Uterus (tissue), 4 donors: ENCODE data around the gene RNFT2. TPM values are rescaled to one million over a fixed set of nuclear protein-coding genes. Genes with fewer than 3 reads are reported as not detected.

Experiments
- DNase-seq, 2 donors: peaks; one replicate each; pipeline ENCODE4 v3.0.0-alpha.2; 2019 to 2020
- H3K27ac ChIP-seq, 2 donors: fragments of 200-600 bp; sonication (generic); 1 replicate in 1 of 2; 2 replicates in 1 of 2; pipeline ENCODE4 v1.5.1; 2016 to 2018
- H3K27me3 ChIP-seq, 2 donors: fragments of 200-600 bp; sonication (generic); one replicate each; pipeline ENCODE4 v1.5.1; 2018 to 2019; ENCODE audit warnings: control low read depth in 1 of 2
- H3K36me3 ChIP-seq, 2 donors: fragments of 200-600 bp; sonication (generic); one replicate each; pipeline ENCODE4 v1.5.1; 2019; ENCODE audit warnings: control low read depth in 1 of 2
- H3K4me1 ChIP-seq, 2 donors: fragments of 200-600 bp; sonication (generic); one replicate each; pipeline ENCODE4 v1.5.1; 2018 to 2019; ENCODE audit warnings: control low read depth in 1 of 2
- H3K4me3 ChIP-seq, 2 donors: fragments of 200-600 bp; sonication (generic); 1 replicate in 1 of 2; 2 replicates in 1 of 2; pipeline ENCODE4 v1.5.1; 2018 to 2019; ENCODE audit warnings: mild to moderate bottlenecking in 1 of 2
- H3K9me3 ChIP-seq, 2 donors: fragments of 200-600 bp; sonication (generic); one replicate each; pipeline ENCODE4 v1.5.1; 2019; ENCODE audit warnings: control low read depth in 1 of 2
- POLR2A ChIP-seq, 2 donors: fragments of 450-650 bp; IDR thresholded peaks; one replicate each; pipeline ENCODE4 v1.6.1; 2016; ENCODE audit warnings: antibody characterized with exemption in 2 of 2, mild to moderate bottlenecking in 1 of 2, moderate library complexity in 1 of 2
- intact Hi-C: fragments of 100-400 bp; cut with DNase I; formaldehyde crosslinking; loops from one replicate; pipeline ENCODE4 v1.15.1; 2023; ENCODE audit warnings: low total_unique reads
- total RNA-seq, 4 donors: library from RNA; depleted of rRNA in 3 of 4; stranded (reverse); fragments of >200 nt in 3 of 4; gene quantifications; one replicate each; pipeline versions ENCODE4 v1.1.0 to v1.2.4, GENCODE V29; 2014 to 2023
- TF ChIP-seq, protein P1 (sequence below), 4 experiments: fragments of 200-600 bp in 2 of 4; fragments of 450-650 bp in 2 of 4; sonication (generic) in 2 of 4; IDR thresholded peaks; one replicate each; pipeline ENCODE4 v1.5.1; 2016 to 2019; ENCODE audit warnings: antibody characterized with exemption in 4 of 4, mild to moderate bottlenecking in 2 of 4, moderate library complexity in 1 of 4
- donor health status: DM: yes; HTN: yes; CAD: no.

The RNFT2 gene
- total RNA-seq, 4 donors from 2014 or later, result 1.4 to 4.7 TPM; not detected in 2

DNA sequence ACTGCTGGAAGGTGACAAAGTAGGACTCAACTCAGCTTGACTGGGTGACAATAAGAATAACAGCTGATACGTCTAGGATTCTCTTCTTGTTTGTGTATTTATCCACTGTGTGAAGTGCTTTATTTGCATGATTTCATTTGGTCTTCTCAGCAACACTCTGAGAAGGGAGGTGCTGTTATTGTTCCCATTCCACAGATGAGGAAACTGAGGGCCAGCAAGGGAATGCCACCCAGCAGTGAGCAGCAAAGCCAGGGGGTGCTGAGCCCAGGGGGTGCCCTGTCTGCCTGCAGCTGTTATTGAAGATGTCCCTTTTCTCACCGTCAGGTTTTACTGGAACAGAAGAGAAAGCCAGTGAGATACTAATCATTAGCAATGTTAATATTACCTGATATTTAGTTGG, 62.8 kb downstream of the RNFT2 start:
- Histone ChIP-seq H3K27me3 (no peaks in the 10 kb centered on the region), H3K4me3 (no peak overlapping the region), H3K36me3 (no peaks in the 10 kb centered on the region), H3K9me3 (peaks cover 0 to 9% of the 10 kb centered on the region in 2 donors), H3K4me1 (no peaks in the 10 kb centered on the region), H3K27ac (no peak overlapping the region)
- DNase-seq, result no peak
- intact Hi-C loops, result no loop called here
- TF ChIP-seq, protein P1, sequence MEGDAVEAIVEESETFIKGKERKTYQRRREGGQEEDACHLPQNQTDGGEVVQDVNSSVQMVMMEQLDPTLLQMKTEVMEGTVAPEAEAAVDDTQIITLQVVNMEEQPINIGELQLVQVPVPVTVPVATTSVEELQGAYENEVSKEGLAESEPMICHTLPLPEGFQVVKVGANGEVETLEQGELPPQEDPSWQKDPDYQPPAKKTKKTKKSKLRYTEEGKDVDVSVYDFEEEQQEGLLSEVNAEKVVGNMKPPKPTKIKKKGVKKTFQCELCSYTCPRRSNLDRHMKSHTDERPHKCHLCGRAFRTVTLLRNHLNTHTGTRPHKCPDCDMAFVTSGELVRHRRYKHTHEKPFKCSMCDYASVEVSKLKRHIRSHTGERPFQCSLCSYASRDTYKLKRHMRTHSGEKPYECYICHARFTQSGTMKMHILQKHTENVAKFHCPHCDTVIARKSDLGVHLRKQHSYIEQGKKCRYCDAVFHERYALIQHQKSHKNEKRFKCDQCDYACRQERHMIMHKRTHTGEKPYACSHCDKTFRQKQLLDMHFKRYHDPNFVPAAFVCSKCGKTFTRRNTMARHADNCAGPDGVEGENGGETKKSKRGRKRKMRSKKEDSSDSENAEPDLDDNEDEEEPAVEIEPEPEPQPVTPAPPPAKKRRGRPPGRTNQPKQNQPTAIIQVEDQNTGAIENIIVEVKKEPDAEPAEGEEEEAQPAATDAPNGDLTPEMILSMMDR (IDR thresholded peaks at IDR 0.05), result no peak
- no peak for TF ChIP-seq POLR2A (IDR thresholded peaks at IDR 0.05)

DNA sequence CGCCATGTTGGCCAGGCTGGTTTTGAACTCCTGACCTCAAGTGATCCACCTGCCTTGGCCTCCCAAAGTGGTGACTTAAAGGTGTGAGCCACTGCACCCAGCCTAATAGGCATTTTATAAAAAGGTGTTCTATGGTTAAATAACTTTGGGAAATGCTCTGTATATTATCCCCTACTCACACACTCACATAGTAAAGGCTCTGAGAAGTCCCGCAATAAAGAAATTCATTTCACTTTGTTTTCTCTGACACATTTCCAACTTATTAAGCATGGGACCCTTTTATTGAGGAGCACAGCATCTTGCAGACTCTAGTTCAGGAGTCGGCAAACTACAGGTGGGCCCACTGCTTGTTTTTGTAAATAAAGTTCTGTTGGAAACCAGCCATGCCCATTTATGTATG, 63.9 kb downstream of the RNFT2 start:
- Histone ChIP-seq H3K4me1 (no peaks in the 10 kb centered on the region), H3K27ac (no peak overlapping the region), H3K4me3 (no peak overlapping the region), H3K9me3 (peaks cover 0 to 9% of the 10 kb centered on the region in 2 donors), H3K27me3 (no peaks in the 10 kb centered on the region), H3K36me3 (no peaks in the 10 kb centered on the region)
- DNase-seq, result no peak
- intact Hi-C loops, result no loop called here
- TF ChIP-seq POLR2A (IDR thresholded peaks at IDR 0.05), result no peak
- TF ChIP-seq, protein P1 (IDR thresholded peaks at IDR 0.05), result no peak

DNA sequence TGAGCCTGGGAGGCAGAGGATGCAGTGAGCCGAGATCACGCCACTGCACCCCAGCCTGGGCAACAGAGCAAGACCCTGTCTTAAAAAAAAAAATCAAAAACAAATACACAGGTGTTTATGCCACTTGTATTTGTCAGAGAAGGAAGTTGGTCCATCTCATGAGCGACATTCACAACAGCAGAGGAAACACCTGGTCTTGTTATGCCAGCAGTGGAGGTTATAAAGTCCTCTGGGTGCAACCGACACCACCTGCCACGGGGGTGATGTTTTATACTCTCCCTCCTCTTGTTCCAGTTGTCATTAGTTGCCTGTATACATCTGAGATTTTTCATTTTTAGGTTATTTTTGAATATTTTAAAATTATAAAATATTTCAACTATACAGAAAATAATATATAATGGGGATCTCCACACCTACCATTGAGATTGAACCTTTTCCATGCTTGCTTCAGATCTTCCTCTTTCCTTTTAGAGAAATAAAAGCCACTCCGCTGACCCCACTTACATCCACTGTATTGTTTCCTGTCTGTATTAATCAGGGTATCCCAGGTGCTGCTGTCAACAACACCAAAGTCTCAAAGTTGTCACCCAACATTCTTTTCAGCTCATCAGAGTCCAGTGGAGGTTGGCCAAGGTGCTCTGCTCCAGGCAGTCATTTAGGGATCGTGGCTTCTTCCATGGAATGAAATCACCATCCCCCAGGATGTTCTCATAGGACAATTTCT, 65.1 kb downstream of the RNFT2 start:
- peaks cover 0 to 9% of the 10 kb centered on the region in 2 donors for H3K9me3 ChIP-seq
- intact Hi-C loops, result no loop called here

DNA sequence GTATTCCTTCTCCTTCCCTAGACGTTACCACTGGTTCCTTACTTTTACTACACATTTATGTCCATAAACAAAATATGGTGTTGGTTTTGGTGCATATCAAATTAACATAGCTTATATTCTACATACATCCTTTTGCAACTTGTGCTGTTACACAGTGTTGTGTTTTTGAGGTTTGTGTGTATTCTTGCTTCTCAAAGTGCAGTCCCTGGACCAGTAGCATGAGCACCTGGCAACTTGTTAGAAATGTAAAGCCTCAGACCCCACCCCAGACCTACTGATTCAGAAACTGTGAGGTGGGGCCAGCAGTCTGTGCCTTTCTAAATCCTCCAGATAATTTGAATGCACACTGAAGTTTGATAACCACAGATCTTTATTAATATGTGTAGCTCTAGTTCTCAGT, 65.9 kb downstream of the RNFT2 start:
- Histone ChIP-seq H3K9me3 (peaks cover 0 to 5% of the 10 kb centered on the region in 2 donors), H3K36me3 (no peaks in the 10 kb centered on the region), H3K27ac (no peak overlapping the region), H3K4me3 (no peak overlapping the region), H3K4me1 (no peaks in the 10 kb centered on the region), H3K27me3 (no peaks in the 10 kb centered on the region)
- TF ChIP-seq, protein P1 (IDR thresholded peaks at IDR 0.05), result no peak
- TF ChIP-seq POLR2A (IDR thresholded peaks at IDR 0.05), result no peak
- intact Hi-C loops, result no loop called here
- DNase-seq, result no peak

More for the DNA sequence above, 65.1 kb downstream of the RNFT2 start:
- no peak for DNase-seq
- Histone ChIP-seq H3K4me3 (no peak overlapping the region), H3K27me3 (no peaks in the 10 kb centered on the region), H3K36me3 (no peaks in the 10 kb centered on the region), H3K27ac (no peak overlapping the region), H3K4me1 (no peaks in the 10 kb centered on the region)
- TF ChIP-seq, protein P1 (IDR thresholded peaks at IDR 0.05), result no peak
- TF ChIP-seq POLR2A (IDR thresholded peaks at IDR 0.05), result no peak

DNA sequence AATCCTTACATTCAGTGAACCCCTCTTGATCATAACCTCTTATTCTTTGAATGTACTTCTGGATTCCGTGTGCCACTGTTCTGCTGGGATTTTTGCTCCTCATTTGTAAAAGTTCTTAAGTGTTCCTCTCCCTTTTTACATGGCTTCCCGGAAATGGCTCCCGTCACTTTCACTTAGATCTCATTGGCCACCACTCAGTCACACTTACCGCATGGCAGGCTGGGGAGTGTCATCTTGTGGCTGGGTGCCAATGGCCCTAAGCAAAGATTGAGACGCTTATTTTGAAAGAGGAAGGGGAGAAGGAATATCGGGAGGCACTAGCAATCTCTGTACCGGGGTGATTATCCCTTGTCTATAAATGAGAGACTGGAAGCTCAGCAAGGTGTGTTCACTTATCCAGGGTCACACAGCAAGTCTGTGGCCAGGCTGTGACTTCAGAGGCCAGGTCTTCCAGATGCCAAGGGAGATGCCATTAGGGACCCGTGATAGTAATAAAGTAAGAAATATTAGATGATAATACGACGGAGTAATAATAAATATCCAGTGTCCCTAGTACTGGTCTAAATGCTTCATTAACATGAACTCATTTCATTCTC, 68.8 kb downstream of the RNFT2 start:
- intact Hi-C loops, result no loop called here
- H3K9me3 ChIP-seq, result no peaks in the 10 kb centered on the region
- H3K4me1 ChIP-seq, result no peaks in the 10 kb centered on the region
- TF ChIP-seq, protein P1 (IDR thresholded peaks at IDR 0.05), result no peak
- no peak for TF ChIP-seq POLR2A (IDR thresholded peaks at IDR 0.05)
- H3K4me3 ChIP-seq, result no peak overlapping the region
- no peak overlapping the region for H3K27ac ChIP-seq
- DNase-seq, result no peak
- H3K27me3 ChIP-seq, result no peaks in the 10 kb centered on the region
- no peaks in the 10 kb centered on the region for H3K36me3 ChIP-seq
